ENCODE results near the gene PSAPL1.

The PSAPL1 gene

DNA sequence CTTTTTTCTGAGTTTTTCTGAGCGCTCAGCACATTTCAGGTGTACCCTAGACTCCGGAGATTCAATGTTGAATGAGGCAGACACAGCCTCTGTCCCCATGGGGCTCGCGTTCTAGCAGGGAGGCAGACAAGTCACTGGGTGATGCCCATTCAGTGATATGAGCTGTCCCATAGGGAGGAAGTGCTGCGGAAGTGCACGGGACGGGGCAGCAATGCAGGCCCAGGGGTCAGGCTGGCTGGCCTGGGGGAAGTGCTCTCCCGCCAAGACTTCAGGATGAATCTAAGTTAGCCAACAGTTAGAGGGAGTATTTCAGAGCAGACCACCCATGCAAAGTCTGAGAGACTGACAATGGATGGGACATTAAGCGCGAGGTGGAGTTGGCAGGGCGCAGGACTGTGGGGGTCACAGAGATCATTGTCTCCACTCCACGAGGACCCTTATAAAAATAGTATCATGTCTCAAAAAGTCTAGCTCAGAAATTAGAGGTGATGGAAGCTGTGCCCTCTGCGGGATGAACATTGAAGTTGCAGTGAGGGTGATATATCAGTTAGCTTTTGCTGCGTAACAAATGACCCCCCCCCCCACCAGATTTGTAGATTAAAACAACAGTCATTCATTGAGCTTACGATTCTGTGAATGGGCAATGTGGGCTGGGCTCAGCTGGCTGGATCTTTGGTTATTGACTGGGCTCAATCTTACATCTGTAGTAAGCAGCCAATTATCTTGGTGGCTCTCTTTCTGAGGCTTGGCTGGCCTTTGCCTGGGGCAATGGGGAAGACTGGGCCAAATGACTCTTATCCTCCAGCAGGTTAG lies 16.4 kb downstream of the PSAPL1 start:
- TF ChIP-seq, protein P1, sequence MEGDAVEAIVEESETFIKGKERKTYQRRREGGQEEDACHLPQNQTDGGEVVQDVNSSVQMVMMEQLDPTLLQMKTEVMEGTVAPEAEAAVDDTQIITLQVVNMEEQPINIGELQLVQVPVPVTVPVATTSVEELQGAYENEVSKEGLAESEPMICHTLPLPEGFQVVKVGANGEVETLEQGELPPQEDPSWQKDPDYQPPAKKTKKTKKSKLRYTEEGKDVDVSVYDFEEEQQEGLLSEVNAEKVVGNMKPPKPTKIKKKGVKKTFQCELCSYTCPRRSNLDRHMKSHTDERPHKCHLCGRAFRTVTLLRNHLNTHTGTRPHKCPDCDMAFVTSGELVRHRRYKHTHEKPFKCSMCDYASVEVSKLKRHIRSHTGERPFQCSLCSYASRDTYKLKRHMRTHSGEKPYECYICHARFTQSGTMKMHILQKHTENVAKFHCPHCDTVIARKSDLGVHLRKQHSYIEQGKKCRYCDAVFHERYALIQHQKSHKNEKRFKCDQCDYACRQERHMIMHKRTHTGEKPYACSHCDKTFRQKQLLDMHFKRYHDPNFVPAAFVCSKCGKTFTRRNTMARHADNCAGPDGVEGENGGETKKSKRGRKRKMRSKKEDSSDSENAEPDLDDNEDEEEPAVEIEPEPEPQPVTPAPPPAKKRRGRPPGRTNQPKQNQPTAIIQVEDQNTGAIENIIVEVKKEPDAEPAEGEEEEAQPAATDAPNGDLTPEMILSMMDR (IDR thresholded peaks at IDR 0.05; ENCODE audit: control insufficient read depth, insufficient read depth, low read depth, low read length, missing control alignments), result no peak
- no peak for DNase-seq (ENCODE audit: low read depth)
- no peak overlapping the region for H3K4me3 ChIP-seq (ENCODE audit: control insufficient read depth, low read depth, low read length)

DNA sequence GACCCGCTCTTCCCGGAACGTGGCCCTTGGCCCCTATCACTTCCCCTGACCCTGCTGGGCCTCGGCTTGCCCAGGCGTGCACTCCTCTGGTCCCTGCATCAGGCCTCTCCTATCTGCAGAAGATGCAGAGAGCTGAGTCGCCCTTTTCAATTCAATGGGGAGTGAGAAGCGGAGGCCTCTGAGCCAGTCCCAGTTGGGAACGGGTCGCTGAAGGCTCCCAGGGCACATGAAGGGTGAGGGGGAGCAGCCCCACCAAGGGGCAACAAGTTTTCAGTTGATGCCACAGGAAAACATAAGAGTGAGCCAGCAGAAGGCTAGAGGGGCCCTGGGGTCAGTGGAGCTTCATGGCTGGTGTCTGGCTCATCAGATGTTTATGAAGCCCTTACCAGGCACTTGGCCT lies 17.1 kb downstream of the PSAPL1 start:
- TF ChIP-seq, protein P1 (IDR thresholded peaks at IDR 0.05; ENCODE audit: control insufficient read depth, insufficient read depth, low read depth, low read length, missing control alignments), result no peak
- DNase-seq (ENCODE audit: low read depth), result no peak
- no peak overlapping the region for H3K4me3 ChIP-seq (ENCODE audit: control insufficient read depth, low read depth, low read length)

DNA sequence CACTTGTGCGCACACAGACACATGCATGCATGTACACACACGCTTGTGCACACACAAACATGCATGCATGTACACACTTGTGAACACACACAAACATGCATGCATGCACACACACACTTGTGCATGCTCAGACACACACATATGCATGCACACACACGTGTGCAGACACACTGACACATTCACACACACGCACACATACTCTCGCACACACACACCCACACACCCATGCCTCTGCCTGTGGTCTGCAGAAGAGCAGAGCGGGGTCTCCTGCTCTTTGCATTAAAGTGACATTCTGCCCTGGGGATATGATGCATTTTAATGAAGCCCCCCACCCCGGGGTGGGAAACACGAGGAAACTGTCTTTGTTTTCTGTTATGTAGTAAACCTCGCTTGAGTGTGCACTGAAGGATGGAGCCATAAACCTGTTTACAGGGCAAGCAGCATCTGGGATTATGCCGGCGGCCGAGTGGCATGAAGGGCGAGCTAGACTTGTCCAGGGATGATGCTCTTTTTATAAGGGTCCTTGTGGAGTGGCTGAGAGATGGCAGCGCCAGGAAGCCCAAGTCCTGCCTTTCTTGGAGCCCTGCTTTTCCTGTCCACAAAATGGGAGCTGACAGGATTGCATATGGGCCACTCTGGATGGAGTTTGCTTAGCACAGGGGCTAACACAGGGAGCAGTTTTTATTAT lies 17.8 kb downstream of the PSAPL1 start:
- TF ChIP-seq, protein P1 (IDR thresholded peaks at IDR 0.05; ENCODE audit: control insufficient read depth, insufficient read depth, low read depth, low read length, missing control alignments), result no peak
- DNase-seq (ENCODE audit: low read depth), result no peak
- no peak overlapping the region for H3K4me3 ChIP-seq (ENCODE audit: control insufficient read depth, low read depth, low read length)

DNA sequence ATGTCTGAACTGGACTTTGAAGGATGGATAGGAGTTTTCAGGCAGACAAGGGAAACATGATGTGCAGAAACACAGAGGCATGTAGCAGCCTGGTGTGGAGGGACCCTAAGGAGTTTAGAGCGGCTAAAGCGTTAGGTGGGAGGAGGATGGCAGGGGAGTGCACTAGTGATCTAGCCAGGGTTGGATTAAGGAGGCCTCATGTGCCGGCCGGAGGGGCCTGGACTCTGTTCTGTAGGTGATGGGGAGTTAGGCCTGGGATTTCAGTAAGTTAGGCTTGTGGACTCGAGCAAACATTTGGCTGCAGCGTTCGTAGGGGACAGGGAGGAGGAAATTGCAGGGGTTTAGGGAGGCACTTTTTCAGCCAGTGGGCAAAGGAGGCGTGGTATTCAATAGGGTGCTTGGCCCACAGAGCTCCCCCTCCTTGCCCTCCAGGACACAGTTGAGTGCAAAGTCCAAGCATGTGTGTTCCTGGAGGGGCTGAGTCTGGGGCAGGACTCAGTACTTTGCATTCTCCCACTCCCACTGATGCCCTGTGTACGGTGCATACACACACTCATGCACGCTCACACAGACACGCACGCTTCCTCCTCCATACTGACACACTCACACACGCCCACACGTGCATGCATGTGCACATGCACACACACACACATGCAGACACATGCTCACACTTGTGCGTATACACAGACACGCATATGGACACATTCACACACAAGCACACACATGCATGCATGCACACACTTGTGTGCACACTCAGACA lies 18.6 kb downstream of the PSAPL1 start:
- DNase-seq (ENCODE audit: low read depth), result no peak
- TF ChIP-seq, protein P1 (IDR thresholded peaks at IDR 0.05; ENCODE audit: control insufficient read depth, insufficient read depth, low read depth, low read length, missing control alignments), result no peak

DNA sequence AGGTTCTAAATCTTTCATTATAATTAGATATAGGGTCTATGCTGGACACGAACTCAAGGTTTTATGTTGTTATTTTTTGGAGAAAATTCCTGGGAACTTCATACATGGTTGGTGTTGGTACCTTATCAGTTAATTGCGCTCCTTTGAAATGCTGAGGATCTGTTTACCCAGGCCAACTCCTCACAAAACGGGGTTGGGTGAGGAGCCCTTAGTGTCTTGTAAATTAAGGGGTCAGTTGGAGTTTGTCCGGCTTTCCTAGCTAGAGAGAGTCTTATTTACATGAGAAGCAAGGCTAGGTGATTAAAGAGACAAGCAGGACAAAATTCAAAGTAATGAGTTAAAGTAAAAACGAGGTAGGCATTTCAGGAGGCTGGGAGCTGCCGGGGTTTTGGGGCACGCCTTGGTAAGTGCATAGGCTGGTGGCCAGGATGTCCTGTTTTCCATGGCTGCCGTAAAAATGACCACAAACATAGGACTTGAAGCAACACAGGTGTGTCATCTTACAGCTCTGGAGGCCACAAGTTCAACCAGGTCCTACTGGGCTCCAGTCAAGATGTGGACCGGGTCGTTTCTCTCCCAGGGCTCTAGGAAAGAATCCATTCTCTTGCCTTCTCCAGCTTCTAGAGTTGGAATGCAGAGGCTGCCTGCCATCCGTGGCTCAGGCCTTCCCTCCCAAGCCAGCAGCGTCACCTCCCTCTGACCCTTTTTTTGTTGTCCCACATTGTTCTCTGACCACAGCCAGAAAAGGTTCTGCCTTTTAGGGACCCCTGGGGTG lies 19.8 kb downstream of the PSAPL1 start:
- no peak overlapping the region for H3K4me3 ChIP-seq (ENCODE audit: control insufficient read depth, low read depth, low read length)
- no peak for DNase-seq (ENCODE audit: low read depth)

More for the DNA sequence above, 18.6 kb downstream of the PSAPL1 start:
- no peak overlapping the region for H3K4me3 ChIP-seq (ENCODE audit: control insufficient read depth, low read depth, low read length)

More for the DNA sequence above, 19.8 kb downstream of the PSAPL1 start:
- TF ChIP-seq, protein P1 (IDR thresholded peaks at IDR 0.05; ENCODE audit: control insufficient read depth, insufficient read depth, low read depth, low read length, missing control alignments), result no peak

Data from AG09309 (cell line).